Stomach (tissue), 4 donors: ENCODE measurements around the gene MAN1A1.

Source experiments
- EP300 ChIP-seq: sonication (generic); formaldehyde crosslinking; IDR thresholded peaks from one replicate; pipeline ENCODE4 v1.6.1; 2017; ENCODE audit warnings: antibody characterized with exemption
- POLR2AphosphoS5 ChIP-seq, 3 donors: sonication (generic); formaldehyde crosslinking; IDR thresholded peaks; one replicate each; pipeline ENCODE4 v1.6.1; 2016; ENCODE audit warnings: antibody characterized with exemption in 3 of 3
- TF ChIP-seq, protein P1 (sequence below), 7 experiments: fragments of 450-650 bp in 4 of 7; fragments of 200-600 bp in 3 of 7; sonication (generic) in 3 of 7; IDR thresholded peaks; one replicate each; pipeline ENCODE4 v1.5.1; 2016 to 2019; ENCODE audit warnings: antibody characterized with exemption in 7 of 7, control low read depth in 2 of 7, mild to moderate bottlenecking in 1 of 7

DNA sequence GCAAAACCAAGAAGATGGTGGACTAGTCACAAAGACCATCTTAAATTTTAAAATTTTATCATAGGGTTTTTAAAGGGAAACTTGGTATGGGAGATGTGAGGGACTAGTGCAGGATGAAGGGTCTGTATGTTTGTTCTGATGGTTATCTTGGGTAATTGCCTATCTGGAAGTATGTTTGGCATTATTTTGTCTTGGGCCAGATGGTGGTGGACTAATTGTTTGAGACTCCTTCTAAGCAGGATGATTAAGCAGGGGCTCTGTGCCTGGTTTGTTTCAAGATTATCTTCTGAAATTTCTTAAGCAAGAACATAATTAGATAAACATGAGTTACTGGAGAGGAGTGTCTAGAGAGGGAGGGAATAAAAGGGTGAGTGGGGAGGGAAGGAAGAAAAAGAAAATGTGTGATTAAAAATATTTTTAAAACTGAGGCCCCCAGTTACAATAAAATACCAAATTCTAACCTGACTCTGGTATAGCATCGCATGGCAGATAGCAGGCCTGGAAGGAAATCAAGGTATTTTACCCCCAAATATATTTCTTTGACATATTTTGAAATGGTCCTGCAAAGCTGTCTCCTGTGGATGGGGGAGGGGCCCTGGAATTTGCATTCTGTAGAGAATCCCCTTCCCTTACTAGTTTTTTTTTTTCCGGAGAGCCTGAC, 221.2 kb downstream of the MAN1A1 start:
- TF ChIP-seq, protein P1, sequence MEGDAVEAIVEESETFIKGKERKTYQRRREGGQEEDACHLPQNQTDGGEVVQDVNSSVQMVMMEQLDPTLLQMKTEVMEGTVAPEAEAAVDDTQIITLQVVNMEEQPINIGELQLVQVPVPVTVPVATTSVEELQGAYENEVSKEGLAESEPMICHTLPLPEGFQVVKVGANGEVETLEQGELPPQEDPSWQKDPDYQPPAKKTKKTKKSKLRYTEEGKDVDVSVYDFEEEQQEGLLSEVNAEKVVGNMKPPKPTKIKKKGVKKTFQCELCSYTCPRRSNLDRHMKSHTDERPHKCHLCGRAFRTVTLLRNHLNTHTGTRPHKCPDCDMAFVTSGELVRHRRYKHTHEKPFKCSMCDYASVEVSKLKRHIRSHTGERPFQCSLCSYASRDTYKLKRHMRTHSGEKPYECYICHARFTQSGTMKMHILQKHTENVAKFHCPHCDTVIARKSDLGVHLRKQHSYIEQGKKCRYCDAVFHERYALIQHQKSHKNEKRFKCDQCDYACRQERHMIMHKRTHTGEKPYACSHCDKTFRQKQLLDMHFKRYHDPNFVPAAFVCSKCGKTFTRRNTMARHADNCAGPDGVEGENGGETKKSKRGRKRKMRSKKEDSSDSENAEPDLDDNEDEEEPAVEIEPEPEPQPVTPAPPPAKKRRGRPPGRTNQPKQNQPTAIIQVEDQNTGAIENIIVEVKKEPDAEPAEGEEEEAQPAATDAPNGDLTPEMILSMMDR (IDR thresholded peaks at IDR 0.05), result no peak
- TF ChIP-seq POLR2AphosphoS5 (IDR thresholded peaks at IDR 0.05), result no peak
- TF ChIP-seq EP300, result no peak
